ENCODE data around the gene DGKH.

Gene DGKH

GRCh38 chr13:42027286-42027685 lies 21.2 kb upstream of the DGKH start:
- DNase-seq (ENCODE audit: low read depth) = no peak
- no peak overlapping the region for H3K4me3 ChIP-seq (ENCODE audit: low read depth, low read length)
- TF ChIP-seq CTCF (IDR thresholded peaks at IDR 0.05; ENCODE audit: insufficient read depth, low read depth, low read length, missing control alignments) = no peak

DNA sequence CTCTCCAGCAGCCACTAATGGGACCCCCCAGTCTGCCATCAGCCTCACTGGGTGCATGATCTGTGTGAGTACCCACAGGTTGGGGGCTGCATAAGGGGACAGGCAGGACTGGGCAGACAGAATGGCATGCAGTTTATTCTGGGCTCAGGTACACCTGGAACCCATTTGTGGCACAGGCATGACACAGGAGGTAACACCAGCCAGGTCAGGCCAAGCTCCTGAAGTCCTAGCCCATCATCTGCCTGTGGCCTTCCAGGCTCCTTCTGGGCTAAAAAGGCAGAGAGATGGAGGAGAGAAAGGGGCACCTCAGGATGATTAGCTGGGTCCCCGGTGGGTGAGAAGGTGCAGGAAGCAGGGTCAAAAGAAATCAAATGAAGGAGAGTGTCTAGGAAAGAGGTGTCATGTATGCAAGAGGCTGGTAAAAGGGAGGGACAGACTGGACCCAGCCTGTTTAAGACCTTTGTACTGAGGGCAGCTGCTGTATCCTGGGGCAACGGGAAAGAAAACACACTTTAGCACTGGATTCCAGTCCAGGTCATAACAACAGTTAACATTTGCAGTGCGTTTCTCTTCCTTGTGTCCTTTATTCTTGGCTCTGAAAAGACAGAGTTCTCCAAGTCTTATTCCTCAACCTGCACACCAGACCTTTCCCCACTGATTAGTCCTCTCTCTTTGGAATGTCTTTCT lies 20.2 kb upstream of the DGKH start:
- TF ChIP-seq CTCF (IDR thresholded peaks at IDR 0.05; ENCODE audit: insufficient read depth, low read depth, low read length, missing control alignments) = no peak
- H3K4me3 ChIP-seq (ENCODE audit: low read depth, low read length) = no peak overlapping the region
- DNase-seq (ENCODE audit: low read depth) = no peak

DNA sequence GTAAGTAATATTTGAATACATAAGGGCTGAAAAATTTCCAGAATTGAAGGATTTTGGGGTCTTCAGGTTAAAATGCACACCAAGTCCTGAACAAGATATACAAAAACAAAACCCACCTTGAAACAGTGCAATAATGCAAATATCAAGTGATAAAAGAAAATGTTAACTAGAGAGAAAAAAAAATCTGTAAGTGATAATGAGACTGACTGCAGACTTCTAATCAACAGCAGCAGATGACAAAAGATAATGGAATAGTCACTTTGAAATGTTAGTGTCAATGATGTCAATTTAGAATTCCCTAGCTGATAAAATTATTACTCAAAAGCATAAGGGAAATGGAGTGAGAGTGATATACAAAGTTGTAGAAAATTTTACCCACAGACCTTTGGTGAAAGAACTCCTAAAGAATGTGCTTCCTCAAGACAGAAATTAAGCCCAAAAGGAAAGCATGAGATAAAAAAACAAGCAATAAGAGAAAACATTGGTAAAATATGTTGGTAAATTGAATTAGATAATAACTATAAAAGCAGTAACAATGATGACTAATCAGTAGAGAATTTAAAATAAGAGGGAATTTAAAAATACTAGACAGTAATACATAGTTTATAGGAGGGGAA lies 12.4 kb upstream of the DGKH start:
- no peak overlapping the region for H3K4me3 ChIP-seq (ENCODE audit: low read depth, low read length)
- no peak for DNase-seq (ENCODE audit: low read depth)
- no peak for TF ChIP-seq CTCF (IDR thresholded peaks at IDR 0.05; ENCODE audit: insufficient read depth, low read depth, low read length, missing control alignments)

DNA sequence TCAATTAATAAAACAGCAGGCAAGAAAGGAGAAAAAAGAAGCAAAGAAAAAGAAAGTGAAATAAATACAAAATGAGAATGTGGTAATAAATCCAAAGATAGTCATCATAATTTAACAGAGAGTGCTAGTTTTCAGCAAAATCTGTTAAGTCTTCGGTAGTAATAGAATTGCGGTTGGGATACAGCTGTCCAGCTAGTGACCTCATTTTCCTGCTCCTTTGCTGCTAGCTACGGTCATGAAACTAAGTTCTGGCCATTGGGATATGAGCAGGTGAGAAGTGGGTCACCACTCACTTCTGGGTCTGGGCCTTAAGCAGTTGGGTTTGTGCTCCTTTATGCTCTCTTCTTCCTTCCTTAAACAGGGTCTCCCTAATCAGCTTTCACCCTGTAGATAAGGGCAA lies 11.7 kb upstream of the DGKH start:
- TF ChIP-seq CTCF (IDR thresholded peaks at IDR 0.05; ENCODE audit: insufficient read depth, low read depth, low read length, missing control alignments) = no peak
- no peak overlapping the region for H3K4me3 ChIP-seq (ENCODE audit: low read depth, low read length)
- DNase-seq (ENCODE audit: low read depth) = no peak

- H3K4me3 ChIP-seq (ENCODE audit: low read depth, low read length) = no peak overlapping the region
- TF ChIP-seq CTCF (IDR thresholded peaks at IDR 0.05; ENCODE audit: insufficient read depth, low read depth, low read length, missing control alignments) = no peak
- no peak for DNase-seq (ENCODE audit: low read depth)
These were observed 9.6 kb upstream of the DGKH start for GRCh38 chr13:42038661-42039456.

DNA sequence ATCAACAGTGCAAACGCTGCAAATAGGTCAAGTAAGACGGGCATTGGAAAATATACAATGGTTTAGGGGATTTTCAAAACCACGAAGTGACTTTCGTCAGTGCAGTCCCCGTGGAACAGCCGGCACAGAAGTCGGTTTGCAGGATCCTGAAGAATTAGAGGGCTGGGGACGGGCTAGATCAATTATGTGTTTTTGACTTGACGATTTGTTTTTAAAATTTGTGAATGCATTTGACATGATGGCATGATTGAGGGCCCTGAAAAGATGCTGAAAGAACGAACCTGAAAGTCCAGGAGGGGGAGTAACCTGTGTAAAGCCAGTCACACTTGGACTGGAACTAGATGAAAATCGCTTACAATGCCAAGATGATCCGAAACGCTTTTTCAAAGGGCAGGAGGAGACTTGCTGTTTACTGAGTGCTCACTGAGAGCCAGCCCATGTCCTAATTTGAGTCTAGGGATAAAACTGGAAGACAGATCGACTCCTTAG lies 8.9 kb upstream of the DGKH start:
- peak overlapping the region; percentile 90 for H3K4me3 ChIP-seq (ENCODE audit: low read depth, low read length)
- TF ChIP-seq CTCF (IDR thresholded peaks at IDR 0.05; ENCODE audit: insufficient read depth, low read depth, low read length, missing control alignments) = no peak
- peak; percentile 52 for DNase-seq (ENCODE audit: low read depth)

Measured in GM12865 (cell line).